ENCODE data around the gene CSMD2.

DNA sequence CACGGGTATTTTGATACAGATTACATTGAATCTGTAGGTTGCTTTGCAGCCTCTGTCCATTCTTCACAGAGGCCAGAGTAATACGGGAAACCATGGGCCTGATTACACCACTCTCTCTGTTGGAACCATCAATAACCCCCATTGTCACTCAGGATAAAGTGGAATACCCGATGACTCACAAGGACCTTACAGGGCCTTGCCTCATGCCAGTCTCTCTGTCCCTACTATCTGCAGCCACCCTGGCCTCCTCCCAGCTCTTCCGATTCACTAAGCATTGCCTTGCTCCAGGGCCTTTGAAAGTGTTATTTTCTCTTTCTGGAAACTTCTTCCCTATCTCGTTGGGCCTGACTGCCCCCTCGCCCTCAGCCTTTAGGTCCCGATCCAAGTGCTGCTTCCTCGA, 239.4 kb downstream of the CSMD2 start:
- TF ChIP-seq ESRRG (CRISPR knock-in tag; IDR thresholded peaks at IDR 0.05) (no peak), OSR1 (CRISPR knock-in tag; IDR thresholded peaks at IDR 0.05) (no peak), GLIS3 (CRISPR knock-in tag; IDR thresholded peaks at IDR 0.05) (no peak), ZNF8 (CRISPR knock-in tag; IDR thresholded peaks at IDR 0.05) (no peak), SNAI2 (CRISPR knock-in tag; IDR thresholded peaks at IDR 0.05) (no peak), ZNF70 (CRISPR knock-in tag; IDR thresholded peaks at IDR 0.05) (no peak), TCF4 (CRISPR knock-in tag; IDR thresholded peaks at IDR 0.05; ENCODE audit: borderline replicate concordance) (no peak)
- TF ChIP-seq, protein P1, sequence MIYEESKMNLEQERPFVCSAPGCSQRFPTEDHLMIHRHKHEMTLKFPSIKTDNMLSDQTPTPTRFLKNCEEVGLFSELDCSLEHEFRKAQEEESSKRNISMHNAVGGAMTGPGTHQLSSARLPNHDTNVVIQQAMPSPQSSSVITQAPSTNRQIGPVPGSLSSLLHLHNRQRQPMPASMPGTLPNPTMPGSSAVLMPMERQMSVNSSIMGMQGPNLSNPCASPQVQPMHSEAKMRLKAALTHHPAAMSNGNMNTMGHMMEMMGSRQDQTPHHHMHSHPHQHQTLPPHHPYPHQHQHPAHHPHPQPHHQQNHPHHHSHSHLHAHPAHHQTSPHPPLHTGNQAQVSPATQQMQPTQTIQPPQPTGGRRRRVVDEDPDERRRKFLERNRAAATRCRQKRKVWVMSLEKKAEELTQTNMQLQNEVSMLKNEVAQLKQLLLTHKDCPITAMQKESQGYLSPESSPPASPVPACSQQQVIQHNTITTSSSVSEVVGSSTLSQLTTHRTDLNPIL (CRISPR knock-in tag; IDR thresholded peaks at IDR 0.05; ENCODE audit: low read depth): no peak
- TF ChIP-seq, protein P2, sequence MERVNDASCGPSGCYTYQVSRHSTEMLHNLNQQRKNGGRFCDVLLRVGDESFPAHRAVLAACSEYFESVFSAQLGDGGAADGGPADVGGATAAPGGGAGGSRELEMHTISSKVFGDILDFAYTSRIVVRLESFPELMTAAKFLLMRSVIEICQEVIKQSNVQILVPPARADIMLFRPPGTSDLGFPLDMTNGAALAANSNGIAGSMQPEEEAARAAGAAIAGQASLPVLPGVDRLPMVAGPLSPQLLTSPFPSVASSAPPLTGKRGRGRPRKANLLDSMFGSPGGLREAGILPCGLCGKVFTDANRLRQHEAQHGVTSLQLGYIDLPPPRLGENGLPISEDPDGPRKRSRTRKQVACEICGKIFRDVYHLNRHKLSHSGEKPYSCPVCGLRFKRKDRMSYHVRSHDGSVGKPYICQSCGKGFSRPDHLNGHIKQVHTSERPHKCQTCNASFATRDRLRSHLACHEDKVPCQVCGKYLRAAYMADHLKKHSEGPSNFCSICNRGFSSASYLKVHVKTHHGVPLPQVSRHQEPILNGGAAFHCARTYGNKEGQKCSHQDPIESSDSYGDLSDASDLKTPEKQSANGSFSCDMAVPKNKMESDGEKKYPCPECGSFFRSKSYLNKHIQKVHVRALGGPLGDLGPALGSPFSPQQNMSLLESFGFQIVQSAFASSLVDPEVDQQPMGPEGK (CRISPR knock-in tag; IDR thresholded peaks at IDR 0.05; ENCODE audit: borderline replicate concordance): no peak

Data from SK-N-SH treated with all-trans-retinoic acid at 6 μM for 48 hours (cell line).